Measurements from ENCODE around the gene PSORS1C2.

Gene PSORS1C2

GRCh38 chr6:31139599-31139998, 733 bp upstream of the PSORS1C2 start:
- DNase-seq (ENCODE audit: low read depth), result no peak

- DNase-seq (ENCODE audit: low read depth), result no peak
These were observed 3.2 kb downstream of the PSORS1C2 start for GRCh38 chr6:31135710-31136109.

DNA sequence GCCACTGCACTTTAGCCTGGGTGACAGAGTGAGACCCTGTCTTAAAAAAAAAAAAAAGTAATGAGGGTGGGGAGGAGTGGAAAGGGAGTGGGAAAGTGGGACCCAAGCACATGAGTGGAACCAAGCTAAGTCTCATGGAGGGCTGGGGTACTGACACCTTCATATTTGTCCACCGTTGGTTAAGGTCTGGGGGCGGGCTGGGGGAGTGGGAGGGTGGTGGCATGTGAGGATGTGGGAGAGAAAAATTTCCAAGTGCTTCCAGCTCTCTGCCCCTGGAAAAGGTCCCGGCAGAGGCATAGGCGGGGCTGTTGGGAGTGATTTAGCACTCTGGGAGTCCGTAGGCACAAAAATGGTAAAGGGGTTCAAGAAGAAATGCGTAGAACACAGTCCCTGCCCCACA, 6.1 kb downstream of the PSORS1C2 start:
- no peak for DNase-seq (ENCODE audit: low read depth)

GRCh38 chr6:31131595-31131994, 7.3 kb downstream of the PSORS1C2 start:
- DNase-seq (ENCODE audit: low read depth), result no peak

DNA sequence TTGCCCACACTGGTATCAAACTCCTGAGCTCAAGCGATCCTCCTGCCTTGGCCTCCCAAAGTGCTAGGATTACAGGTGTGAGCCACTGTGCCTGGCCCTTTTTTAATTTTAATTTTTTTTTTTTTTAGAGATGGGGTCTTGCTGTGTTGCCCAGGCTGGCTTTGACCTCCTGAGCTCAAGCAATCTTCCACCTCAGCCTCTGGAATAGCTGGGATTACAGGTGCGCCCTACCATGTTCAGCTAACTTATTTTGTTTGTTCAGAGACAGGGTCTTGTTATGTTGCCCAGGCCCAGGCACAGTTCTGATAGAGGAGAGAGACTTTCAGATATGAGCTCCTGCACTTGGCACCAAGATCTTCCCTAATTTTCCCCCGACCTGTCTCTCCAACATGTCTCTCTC, 8.1 kb downstream of the PSORS1C2 start:
- no peak for DNase-seq (ENCODE audit: low read depth)

GRCh38 chr6:31129130-31129529, 9.7 kb downstream of the PSORS1C2 start:
- no peak for DNase-seq (ENCODE audit: low read depth)

DNA sequence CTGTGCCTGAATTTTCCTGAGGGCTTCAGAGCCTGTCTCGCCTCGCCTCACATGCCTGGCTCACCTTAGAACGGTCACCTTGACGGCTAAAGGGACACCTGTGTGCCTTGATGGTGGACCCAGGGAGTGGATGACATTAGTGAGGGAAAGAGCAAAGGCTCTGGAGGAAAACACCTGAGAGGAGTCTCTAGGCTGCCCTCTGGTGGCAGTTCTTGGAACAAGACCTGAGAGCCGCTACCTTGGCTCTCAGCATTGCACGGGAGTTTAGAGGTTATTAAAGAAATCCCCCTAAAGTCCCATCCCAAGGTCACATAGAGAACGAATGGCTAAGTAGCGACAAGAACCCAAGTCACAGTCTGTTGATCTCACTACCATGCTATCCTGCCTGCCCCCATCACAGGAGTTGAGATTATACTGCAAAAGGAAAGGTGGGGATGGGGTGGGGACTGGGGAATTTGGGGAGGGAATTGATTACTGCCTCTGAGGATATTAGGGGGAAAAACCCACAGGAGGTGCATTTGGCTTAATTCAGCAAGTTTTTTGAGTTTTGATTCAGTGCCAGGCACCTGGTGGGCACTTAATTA, 10.7 kb downstream of the PSORS1C2 start:
- DNase-seq (ENCODE audit: low read depth), result peak; percentile 44

GRCh38 chr6:31126396-31127175, 12.3 kb downstream of the PSORS1C2 start:
- no peak for DNase-seq (ENCODE audit: low read depth)

DNA sequence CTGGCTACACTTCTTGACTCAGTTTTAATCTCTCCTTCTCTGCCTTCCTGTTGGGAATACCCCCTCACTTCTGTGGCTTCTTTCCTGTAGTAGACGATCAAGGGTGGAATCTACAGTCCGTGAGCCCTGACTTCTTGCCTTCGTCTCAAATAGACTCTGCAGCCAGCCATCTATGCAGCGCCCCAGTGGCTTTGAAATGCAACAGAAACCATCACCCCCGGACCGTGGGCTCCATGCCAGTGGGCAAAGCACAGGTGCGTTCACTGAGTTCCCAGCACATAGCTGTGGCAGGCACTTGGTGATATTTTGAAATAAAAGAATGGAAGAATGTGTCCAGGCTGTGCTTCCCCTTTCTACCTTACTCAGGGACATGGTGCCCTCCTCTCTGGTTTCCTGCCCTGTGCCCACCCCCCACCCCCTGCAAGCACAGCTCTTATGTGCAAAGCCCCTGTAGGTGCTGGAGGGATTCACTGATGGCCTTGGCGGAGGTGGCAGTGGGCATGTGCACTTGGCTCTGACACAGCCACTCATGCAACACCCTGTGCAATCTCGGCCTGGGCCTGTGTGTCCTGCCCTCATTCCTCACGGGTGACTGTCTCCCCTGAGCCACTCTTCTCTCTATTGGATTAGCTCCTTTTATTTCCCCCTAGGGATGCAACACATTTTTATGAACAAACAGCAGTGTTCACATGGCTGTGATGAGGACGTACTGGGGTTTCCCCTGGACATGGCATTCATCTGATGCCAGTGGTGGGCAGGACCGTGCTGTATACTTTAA, 13.1 kb downstream of the PSORS1C2 start:
- no peak for DNase-seq (ENCODE audit: low read depth)

GRCh38 chr6:31125162-31125561, 13.7 kb downstream of the PSORS1C2 start:
- no peak for DNase-seq (ENCODE audit: low read depth)

DNA sequence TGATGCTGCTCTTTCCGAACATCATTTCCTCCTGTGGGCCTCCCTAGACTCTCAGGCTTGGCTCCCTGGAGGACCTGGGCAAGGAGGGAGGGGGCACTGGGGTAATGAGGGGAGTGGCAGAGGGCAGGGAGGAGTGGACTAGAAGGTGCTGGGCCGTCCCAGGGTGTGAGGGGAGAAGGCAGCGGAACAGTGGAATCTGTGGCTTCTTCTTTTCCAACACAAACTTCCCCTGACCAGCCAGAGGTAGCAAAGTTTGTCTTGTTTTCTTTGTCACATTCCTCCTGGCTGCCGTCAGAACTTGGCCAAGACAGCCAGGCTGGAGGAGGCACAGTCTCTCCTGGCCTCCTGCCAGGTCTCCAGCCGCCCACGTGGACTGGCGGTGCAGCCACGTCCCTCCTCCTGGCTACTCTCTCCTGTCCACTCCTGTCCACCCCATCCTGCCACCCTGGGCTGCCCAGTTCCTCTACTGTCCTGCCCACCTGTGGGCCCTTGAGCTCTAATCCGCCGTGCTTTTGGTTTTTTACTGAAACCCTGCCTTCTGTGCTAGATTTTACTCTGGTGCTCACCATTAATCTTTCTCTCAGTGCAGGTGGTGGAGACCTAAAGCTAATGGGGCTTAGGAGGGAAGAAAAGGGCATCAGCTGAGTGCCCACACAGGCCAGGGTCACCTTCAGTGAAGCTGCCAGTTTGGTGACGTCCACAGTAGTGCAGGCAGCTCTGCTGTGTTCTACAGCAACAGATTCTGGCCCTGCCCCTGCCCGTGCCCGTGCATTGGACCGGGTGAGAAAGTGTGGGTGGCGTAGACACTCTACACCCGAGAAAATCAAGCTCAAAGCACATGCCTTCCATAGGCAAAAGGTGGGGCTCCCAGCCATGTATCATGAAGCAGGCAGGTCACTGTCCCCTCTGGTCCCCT, 15.8 kb downstream of the PSORS1C2 start:
- no peak for DNase-seq (ENCODE audit: low read depth)

- DNase-seq (ENCODE audit: low read depth), result no peak
These were observed 17.6 kb downstream of the PSORS1C2 start for GRCh38 chr6:31121131-31121790.

DNA sequence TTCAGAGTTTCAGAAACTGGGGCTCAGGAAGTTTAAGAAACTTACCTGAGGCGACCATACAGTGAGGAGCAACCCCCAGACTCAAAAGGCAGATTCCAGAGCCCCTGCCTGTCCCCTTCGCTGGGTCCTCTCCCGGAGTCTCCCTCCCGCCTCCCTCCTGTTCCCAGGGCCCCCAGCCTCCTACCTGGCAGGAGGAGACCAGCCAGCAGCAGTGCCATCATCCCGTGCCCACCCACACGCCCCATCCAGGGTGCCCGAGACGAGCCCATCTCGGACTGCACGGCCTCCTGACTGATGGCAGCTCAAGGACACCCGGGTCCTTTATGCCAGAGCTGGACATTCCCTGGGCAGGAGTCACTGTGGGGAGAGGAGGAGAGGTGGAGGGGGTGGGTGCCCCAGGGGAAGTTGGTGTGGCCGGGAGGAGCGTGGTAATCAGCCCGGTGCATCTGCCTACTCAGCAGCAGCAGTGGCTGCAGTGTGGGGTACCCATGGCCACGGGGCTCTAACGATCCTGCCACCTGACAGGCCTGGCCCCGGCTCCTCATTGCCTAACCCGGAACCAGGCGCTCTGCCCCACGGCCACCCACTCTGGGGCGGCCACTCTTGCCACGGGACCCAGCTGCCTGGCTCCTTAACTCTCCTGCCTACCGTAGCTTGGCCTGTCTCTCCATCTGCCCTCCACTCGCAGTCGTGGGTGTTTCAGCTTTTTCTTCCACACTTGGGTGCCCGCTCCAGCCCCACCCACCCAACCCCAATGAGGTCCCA, 18.5 kb downstream of the PSORS1C2 start, which contains the start of gene CDSN:
Gene CDSN, minus strand, starts transcription at position 296 of the 765 bp plus-strand sequence. Its CDS starts 27 bp downstream, at position 269.
- no peak for DNase-seq (ENCODE audit: low read depth)

GRCh38 chr6:31118178-31118577, 20.7 kb downstream of the PSORS1C2 start:
- DNase-seq (ENCODE audit: low read depth), result no peak

- DNase-seq (ENCODE audit: low read depth), result no peak
These were observed 22.0 kb downstream of the PSORS1C2 start for GRCh38 chr6:31116661-31117385.

DNA sequence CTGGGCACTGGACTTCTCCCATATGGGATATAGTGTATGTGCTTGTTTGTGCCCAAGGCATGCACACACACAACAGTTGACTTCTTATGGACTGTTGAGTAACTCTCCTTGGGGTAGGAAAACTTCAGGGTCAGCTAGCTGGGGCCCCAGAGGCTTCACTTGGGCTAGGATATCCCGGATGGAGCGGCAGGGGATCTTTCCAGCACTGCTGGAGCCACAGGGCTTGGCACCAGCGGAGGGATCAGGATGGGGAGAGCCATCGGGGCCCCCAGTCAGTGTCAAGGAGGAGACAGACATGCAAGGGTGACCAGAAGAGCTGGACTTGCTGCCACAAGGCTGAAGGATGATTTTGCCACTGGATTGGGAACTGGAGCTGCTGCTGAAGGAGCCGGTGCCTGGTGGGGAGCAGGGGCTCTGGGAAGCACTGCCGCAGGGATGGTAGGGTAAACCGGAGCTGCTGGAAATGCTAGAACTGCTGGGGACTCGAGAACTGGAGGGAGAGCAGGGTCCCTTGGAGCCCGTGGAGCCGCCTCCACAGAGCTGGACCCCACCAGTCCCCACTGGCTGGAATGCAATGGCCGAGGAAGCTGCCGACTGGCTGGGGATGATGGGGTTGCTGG, 22.8 kb downstream of the PSORS1C2 start:
- no peak for DNase-seq (ENCODE audit: low read depth)

- no peak for DNase-seq (ENCODE audit: low read depth)
These were observed 23.7 kb downstream of the PSORS1C2 start for GRCh38 chr6:31114970-31115849.

DNA sequence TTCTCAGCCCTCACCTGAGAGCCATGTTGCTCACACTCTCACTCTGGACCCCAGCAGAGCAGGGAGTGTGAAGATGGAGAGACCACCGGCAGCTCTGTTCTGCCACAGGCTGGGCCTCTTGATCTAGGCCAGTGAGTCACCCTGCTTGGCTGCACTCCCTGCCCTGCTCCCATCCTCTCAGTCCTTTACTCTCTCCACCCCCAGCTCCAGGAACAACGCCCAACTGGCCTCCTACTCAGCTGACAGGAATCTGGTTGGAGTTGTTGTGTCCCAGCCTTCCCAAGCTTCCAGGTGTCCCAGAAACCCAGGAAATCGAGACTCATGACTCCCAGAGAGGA, 24.4 kb downstream of the PSORS1C2 start, which contains the start of gene PSORS1C1:
Gene PSORS1C1, plus strand, starts transcription at position 260 of the 338 bp plus-strand sequence. CDS start 14,833 bp downstream, outside the sequence.
- no peak for DNase-seq (ENCODE audit: low read depth)
